ENCODE results near the gene TXNIP. TPM values are rescaled to one million over a fixed set of nuclear protein-coding genes. Genes with fewer than 3 reads are reported as not detected.

The TXNIP gene
- total RNA-seq, 3 donors from 2014 or later, result 68.9 to 91.0 (median 83.7) TPM

DNA sequence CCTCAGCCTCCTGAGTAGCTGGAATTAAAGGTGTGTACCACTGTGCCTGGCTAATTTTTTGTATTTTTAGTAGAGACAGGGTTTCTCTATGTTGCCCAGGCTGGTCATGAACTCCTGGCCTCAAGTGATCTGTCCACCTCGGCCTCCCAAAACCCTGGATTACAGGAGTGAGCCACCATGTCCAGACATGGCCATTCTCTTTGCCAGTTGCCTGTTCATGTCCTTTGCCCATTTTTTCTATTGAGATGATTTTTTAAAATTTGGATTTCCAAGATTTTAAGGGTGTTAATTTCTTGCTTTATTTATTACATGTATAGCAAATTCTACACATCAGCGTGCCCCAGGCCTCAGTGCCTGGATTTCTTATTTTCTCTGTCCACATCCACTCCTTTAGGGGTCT, 29.1 kb downstream of the TXNIP start:
- peaks cover 10% of the 10 kb centered on the region for H3K36me3 Mint-ChIP-seq (ENCODE audit: insufficient read depth)
- DNase-seq, result no peak
- H3K4me1 Mint-ChIP-seq (ENCODE audit: low read depth), result peaks cover 38% of the 10 kb centered on the region
- no peak overlapping the region for H3K4me3 Mint-ChIP-seq
- no peaks in the 10 kb centered on the region for H3K27me3 Mint-ChIP-seq (ENCODE audit: low read depth)
- no peak for ATAC-seq
- peaks cover 3% of the 10 kb centered on the region for H3K9me3 Mint-ChIP-seq

DNA sequence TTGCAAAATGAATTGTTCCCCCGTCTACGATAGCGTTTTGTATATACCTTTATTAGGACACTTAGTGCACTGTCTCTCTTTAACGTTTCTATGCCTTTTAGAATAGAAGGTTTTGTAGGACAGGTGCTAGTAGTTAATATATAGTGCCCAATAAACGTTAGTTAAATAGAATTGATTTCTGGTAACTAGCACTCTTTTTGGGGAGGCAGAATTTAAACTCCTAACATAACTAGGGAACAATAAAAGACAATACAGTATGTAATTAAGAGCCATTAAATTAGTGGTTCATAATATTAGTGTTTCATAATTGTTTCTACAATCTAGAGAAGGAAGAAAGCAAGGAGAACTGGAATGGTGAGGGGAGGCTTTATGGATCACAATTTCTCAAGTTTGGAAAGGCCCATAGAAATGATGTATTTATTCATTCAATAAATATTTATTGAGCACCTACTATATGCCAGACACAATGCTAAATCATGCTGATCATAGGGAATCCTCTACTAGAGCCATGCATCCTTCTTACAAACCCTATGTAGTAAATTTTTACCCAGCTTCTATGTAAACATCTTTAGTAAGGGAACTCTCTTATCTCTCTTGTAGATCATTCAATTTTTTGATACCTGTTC, 31.1 kb downstream of the TXNIP start:
- Mint-ChIP-seq H3K27me3 (ENCODE audit: low read depth) (no peaks in the 10 kb centered on the region), H3K36me3 (ENCODE audit: insufficient read depth) (peaks cover 10% of the 10 kb centered on the region), H3K4me1 (ENCODE audit: low read depth) (peaks cover 43% of the 10 kb centered on the region), H3K9me3 (peaks cover 3% of the 10 kb centered on the region), H3K4me3 (peak overlapping the region; percentile 94)
- ATAC-seq, result no peak
- DNase-seq, result no peak

DNA sequence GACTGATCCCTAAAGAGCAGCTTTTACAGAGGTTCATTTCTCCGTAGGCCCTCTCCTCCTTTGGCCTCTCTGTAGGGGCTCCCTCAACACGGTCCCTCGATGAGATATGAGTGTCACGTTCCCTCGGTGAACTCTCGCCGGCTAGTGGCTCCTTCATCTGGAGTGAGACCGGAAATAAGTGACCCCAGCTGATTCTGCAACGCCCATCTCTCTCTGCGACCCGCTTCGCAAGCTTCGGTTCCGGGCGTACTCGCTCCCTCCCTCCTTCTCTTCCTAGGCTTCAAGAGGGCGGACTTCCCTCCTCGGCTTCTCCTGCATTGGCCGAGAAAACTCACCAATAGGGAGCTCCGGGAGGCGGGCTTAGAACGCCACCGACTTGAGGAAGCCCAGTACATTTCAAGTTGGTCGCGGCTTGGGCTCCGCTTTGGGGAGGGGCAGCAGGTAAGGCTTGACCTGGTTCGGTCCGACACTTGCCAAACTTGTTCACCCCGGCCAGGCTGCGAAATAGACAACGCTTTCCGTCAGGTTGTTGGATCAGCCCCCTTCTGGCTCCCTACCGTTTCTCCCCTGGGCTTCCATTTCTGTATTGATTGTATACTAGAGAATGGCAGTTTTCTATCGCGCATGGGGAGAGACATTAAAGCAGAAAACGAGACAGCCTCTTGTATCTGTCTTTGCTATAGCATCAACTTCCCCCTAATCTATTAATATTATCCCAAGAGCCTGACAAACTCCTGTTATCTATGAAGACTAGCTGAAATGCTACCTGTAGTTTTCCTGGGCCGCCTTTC, 31.9 kb downstream of the TXNIP start, which contains the start of the genes ANKRD34A and POLR3GL:
ANKRD34A (minus strand) TSS at position 248 of the 791 bp plus-strand sequence. CDS start 2,816 bp downstream, outside the sequence.
POLR3GL (plus strand) TSS at position 363 of the 791 bp plus-strand sequence. CDS start 10,176 bp downstream, outside the sequence.
- H3K27me3 Mint-ChIP-seq (ENCODE audit: low read depth), result no peaks in the 10 kb centered on the region
- peak within 1 kb of the TSS; percentile 94 for H3K4me3 Mint-ChIP-seq
- DNase-seq (peak; percentile 81), ATAC-seq (peak; percentile 88 to 90)
- peaks cover 3% of the 10 kb centered on the region for H3K9me3 Mint-ChIP-seq
- peaks cover 48% of the 10 kb centered on the region for H3K4me1 Mint-ChIP-seq (ENCODE audit: low read depth)
- H3K36me3 Mint-ChIP-seq (ENCODE audit: insufficient read depth), result peaks cover 10% of the 10 kb centered on the region

DNA sequence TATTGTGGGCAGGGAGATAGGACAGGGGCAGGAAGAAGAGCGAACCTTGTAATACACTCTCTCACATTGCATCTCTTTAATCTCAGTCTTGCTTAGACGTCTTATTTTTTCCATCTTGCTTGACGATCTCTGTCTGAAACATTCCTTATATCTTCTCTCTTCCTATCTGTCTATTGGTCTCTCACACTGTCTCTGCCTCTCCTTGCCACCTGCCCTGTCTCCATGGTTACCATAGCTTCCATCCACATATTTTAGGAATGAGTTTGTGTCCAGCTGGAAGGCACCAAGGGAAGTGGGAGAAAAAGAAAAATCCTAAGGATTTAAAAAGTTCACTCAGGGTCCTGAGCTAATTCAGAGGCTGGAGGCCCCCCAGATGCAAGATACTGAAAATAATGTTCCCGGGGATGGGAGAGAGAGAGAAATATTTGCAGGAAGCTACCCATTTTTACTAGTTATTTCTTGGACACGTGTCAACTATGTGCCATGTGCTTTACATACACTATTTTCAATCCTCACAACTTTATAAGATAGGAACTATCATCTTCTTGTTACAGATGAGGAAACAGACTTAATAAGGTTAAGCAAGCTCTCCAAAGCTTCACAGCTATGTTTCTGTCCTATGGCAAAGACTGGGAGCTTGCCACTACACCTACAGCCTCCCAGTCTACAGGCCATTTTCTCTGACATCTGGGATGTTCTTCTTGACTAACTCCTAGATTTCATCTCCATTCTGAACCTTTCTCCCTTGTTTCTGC, 32.9 kb downstream of the TXNIP start:
- Mint-ChIP-seq H3K4me1 (ENCODE audit: low read depth) (peaks cover 57% of the 10 kb centered on the region), H3K4me3 (peak overlapping the region; percentile 94), H3K9me3 (peaks cover 3% of the 10 kb centered on the region), H3K27me3 (ENCODE audit: low read depth) (no peaks in the 10 kb centered on the region), H3K36me3 (ENCODE audit: insufficient read depth) (peaks cover 7% of the 10 kb centered on the region)
- DNase-seq (no peak), ATAC-seq (no peak)

DNA sequence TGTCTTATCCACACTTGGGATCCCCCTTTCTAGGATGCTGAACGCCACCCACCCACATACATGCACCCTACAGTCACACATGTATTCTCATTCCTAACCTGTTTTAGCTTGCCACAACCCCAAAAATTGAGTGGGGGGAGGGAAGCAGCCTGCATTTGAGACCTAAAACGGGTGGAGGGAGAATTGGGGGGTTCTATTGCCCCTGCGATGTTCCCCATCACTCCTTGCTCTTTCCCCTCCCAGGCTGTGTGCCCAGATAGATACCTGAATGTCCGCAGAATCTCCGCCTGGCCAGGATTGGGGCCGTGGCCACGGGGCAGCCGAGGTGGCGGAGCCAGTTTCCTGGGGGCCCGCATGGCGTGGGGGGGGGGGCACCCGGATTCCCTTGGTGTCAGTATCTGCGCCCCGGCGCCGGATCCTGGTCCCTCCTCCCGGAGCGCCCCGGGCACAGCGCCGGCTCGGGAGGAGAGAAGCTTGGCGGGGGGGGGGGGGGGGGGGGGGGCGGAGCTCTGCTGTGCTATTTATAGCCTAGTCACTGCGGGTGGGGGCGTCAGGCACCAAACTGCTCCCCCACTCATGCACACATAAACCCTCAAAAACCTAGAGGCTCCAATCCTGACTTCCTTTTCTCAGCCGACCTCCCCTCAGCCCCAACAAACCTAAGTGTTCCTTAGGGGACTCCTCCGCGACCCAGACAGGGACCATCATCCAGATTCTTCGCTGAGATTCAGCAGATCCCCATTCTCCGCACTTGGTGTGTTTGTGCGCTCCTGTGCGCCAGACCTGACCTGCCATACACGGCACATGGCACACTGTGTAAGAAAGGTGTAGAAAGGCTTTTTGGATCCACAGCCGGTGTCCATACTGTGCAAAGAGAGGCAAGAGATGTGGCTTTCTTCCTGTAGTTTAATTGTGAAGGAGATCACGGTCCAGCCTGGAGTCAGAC, 33.9 kb downstream of the TXNIP start:
- peak; percentile 0 to 3 for ATAC-seq
- peaks cover 2% of the 10 kb centered on the region for H3K36me3 Mint-ChIP-seq (ENCODE audit: insufficient read depth)
- peak; percentile 20 for DNase-seq
- peaks cover 56% of the 10 kb centered on the region for H3K4me1 Mint-ChIP-seq (ENCODE audit: low read depth)
- H3K4me3 Mint-ChIP-seq, result peak overlapping the region; percentile 94
- no peaks in the 10 kb centered on the region for H3K27me3 Mint-ChIP-seq (ENCODE audit: low read depth)
- peaks cover under 1% of the 10 kb centered on the region for H3K9me3 Mint-ChIP-seq

DNA sequence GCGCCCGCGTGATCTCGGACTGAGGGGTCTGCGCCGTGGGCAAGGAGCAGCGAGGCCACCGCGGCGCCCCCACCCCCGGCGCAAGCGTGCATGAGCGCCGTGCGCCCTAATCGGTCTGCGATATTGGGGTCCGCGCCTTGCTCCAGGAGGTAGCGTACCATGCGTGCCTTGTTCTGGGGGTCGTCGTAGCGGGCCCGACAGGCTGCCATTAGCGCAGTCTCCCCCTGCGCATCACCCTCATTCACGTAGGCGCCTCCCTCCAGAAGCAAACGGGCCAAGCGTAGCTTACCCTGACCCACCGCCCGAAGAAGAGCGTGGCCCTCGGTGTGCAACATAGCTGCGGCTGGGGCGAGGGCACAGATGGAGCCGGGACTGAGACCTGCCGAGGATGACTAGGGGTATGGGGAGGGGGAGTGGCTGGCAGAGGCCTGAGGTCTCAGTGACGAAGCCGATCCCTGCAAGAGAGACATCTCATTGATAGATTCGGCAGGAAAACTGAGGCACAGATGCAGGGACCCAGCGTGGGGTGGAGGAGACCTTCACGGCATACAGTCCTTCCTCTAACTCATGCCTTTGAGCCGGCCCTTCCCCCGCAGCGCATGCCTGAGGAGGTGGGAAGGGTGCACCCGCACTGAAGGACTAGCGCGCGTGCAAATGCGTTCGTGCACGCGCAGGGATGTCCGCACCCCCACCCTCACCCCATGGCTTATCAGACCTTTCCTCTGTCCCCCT, 34.8 kb downstream of the TXNIP start:
- DNase-seq, result peak; percentile 33
- Mint-ChIP-seq H3K36me3 (ENCODE audit: insufficient read depth) (no peaks in the 10 kb centered on the region), H3K27me3 (ENCODE audit: low read depth) (no peaks in the 10 kb centered on the region), H3K4me1 (ENCODE audit: low read depth) (peaks cover 61% of the 10 kb centered on the region), H3K4me3 (peak overlapping the region; percentile 94), H3K9me3 (no peaks in the 10 kb centered on the region)
- peak; percentile 1 to 2 for ATAC-seq

DNA sequence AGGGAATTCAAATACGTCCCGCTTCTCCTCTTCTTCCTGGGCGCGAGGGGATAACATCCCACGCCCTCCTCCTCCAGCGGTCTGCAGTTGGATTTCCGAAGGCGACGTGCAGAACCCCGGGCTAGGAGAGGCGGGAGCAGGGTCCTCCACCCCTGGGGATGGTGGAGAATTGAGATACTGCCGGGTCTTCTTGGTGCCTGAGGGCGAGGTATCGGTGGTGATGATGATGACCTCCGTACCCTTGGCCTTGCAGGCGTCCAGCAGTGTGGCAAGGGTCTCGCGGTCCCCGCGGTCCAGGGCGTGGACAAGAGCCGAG, 35.3 kb downstream of the TXNIP start:
- Mint-ChIP-seq H3K4me3 (peak overlapping the region; percentile 94), H3K27me3 (ENCODE audit: low read depth) (no peaks in the 10 kb centered on the region), H3K4me1 (ENCODE audit: low read depth) (peaks cover 65% of the 10 kb centered on the region), H3K9me3 (no peaks in the 10 kb centered on the region), H3K36me3 (ENCODE audit: insufficient read depth) (no peaks in the 10 kb centered on the region)
- no peak for DNase-seq
- no peak for ATAC-seq

DNA sequence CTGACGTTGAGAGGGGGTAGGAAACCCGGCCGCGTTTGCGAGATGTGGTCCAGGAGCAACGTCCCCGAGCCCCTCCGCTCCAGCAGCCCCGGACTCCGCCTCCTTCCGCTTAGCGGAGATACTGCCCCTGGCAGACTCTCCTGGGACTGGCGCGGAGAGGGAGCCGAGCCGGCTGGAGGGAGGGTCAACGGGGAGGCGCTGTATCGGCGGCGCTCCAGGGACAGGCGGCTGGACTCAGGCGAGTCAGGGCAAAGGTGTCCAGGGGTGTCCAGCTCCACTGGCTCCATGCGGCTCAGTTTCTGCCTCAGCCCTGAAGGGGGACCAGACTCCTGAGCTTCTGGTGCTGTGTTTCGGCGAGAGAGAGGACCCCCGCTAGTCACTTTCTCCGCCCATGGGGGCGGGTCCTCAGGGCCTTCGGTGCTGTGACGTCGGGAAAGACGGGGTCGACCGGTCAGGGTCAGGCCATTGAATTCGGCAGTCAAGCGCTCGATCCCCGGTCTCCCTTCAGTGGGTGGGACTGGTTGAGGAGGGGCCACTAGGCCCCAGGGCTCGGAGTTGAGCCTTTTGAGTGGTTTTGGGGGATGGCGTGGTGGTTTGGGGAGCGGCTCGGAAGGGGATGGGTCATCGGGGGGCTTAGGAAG, 35.8 kb downstream of the TXNIP start:
- Mint-ChIP-seq H3K36me3 (ENCODE audit: insufficient read depth) (no peaks in the 10 kb centered on the region), H3K4me1 (ENCODE audit: low read depth) (peaks cover 70% of the 10 kb centered on the region), H3K9me3 (no peaks in the 10 kb centered on the region), H3K4me3 (peak overlapping the region; percentile 94), H3K27me3 (ENCODE audit: low read depth) (no peaks in the 10 kb centered on the region)
- DNase-seq (peak; percentile 26), ATAC-seq (no peak)

DNA sequence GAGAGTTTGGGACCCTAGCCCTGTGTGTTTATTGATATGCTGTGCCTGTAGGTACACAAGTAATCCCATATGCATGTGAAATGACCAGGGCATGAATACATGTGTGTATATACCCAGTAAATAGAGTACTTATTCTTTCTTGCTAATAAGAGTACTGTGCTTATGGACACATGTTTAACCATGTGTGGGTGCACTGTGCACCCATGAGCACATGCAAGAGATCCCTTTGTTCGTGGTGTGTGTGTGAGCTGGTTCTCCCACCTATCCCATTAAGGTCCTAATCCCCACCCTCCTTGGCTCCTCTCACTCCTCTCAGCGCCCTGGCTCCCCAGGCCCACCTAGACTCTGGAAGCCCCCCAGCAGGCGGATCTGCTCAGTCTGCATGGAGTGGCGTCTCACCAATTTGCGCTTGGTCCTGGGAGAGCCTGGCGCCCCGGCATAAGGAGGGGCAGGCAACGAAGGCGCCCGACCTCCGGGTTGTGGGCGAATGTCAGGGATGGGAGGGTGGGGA, 36.4 kb downstream of the TXNIP start:
- H3K9me3 Mint-ChIP-seq, result no peaks in the 10 kb centered on the region
- no peak for DNase-seq
- no peaks in the 10 kb centered on the region for H3K36me3 Mint-ChIP-seq (ENCODE audit: insufficient read depth)
- no peak for ATAC-seq
- H3K4me1 Mint-ChIP-seq (ENCODE audit: low read depth), result peaks cover 73% of the 10 kb centered on the region
- no peaks in the 10 kb centered on the region for H3K27me3 Mint-ChIP-seq (ENCODE audit: low read depth)
- H3K4me3 Mint-ChIP-seq, result peak overlapping the region; percentile 94

DNA sequence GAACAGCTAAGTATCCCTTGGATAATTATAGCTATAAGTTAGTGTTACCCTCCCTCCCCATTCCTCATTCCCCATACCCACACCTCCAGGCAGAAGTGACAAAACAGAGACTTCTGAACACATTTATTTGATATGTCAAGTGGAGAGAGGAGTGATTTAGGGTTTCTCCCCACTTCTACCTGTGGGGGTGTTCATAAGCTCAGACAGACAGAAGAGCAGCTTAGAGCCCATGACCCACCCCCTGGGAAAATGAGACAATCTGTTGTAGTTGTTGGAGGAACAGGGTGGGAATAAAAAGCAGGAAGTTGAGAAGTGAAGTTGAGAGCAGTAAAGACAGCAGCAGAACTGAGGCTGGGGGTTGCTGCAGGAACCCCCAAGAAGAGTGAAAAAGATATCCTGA, 37.0 kb downstream of the TXNIP start:
- Mint-ChIP-seq H3K9me3 (no peaks in the 10 kb centered on the region), H3K27me3 (ENCODE audit: low read depth) (no peaks in the 10 kb centered on the region), H3K4me1 (ENCODE audit: low read depth) (peaks cover 76% of the 10 kb centered on the region), H3K4me3 (peak overlapping the region; percentile 94), H3K36me3 (ENCODE audit: insufficient read depth) (no peaks in the 10 kb centered on the region)
- ATAC-seq, result no peak
- no peak for DNase-seq

DNA sequence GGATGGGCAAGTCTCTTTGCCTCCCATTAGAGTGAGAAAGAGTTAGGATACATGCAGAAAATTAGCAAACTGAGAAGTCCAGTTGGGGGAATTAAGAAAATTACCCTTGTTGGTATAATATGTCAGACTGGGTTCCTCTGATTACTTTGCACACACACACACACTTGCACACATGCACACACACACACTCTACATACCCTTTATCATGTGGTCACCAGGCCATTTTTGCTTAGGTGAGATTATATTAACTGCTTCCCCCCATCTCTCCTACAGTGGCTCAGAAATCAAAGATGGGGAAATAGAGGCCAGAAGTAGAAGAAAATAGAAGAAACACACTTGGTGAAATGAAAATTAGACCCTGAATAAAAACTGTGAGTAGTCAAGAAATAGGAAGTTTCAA, 37.6 kb downstream of the TXNIP start:
- Mint-ChIP-seq H3K36me3 (ENCODE audit: insufficient read depth) (no peaks in the 10 kb centered on the region), H3K27me3 (ENCODE audit: low read depth) (no peaks in the 10 kb centered on the region), H3K9me3 (no peaks in the 10 kb centered on the region), H3K4me1 (ENCODE audit: low read depth) (peaks cover 75% of the 10 kb centered on the region), H3K4me3 (peak overlapping the region; percentile 2)
- no peak for ATAC-seq
- no peak for DNase-seq

DNA sequence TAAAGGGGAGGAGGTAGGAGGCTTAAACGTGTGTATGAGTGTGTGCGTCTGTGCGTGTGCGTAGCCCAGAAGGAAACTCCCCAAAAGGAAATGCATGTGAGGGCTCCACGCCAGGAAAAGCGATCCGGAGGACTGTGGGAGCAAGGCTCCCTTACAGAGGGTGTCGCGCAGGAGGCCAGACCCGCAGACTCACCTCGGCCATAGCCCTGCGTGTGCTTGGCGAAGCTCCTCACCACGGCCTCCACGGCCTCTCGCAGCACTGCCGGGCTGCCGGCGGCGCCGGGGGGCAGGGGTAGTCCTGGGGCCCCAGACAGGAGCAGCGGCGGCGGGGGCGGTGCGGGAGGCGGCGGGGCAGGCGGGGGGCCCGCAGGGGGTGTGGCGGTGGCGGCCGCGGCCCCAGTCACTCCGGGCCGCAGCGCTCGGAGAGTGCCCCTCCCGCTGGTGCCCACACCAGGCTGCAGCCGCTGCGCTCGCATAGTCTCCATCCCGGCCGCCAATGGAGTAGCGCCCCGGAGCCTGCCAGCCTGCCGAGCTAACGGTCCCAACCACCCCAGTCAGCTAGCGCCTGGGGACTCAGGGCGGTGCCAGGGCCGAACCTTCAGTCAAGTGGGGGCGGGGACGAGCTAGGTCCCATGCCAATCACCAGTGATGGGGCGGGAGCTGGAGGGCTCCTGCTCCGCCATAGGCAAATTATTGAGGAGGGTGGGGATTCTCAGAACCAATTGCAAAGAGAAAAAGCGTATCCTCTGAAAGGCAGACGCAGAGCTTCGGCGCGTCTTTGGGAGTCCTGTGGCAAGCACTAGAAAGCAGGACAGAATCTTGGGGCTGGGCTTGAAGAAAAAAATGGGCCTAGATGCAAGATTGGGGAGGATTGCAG, 38.7 kb downstream of the TXNIP start, which contains the start of gene LIX1L:
LIX1L (minus strand) TSS at position 575 of the 877 bp plus-strand sequence; CDS start at position 485, 90 bp downstream.
- peak within 1 kb of the TSS; percentile 93 for H3K4me3 Mint-ChIP-seq

More for the DNA sequence above, 38.7 kb downstream of the TXNIP start, which contains the start of gene LIX1L:
- no peaks in the 10 kb centered on the region for H3K36me3 Mint-ChIP-seq (ENCODE audit: insufficient read depth)
- H3K27me3 Mint-ChIP-seq (ENCODE audit: low read depth), result no peaks in the 10 kb centered on the region
- peak; percentile 90 for DNase-seq
- peaks cover 71% of the 10 kb centered on the region for H3K4me1 Mint-ChIP-seq (ENCODE audit: low read depth)
- ATAC-seq, result peak; percentile 89
- H3K9me3 Mint-ChIP-seq, result no peaks in the 10 kb centered on the region
